T-helper 1 cell treated with Interleukin-12 subunit alpha and Interleukin-12 subunit beta and Interleukin-4 antibody, amounts not matched to agents 30 ng/mL and 1 ng/mL, for 36 hours (primary cell): Measurements from ENCODE around the gene MTPN. TPM values are rescaled to one million over a fixed set of nuclear protein-coding genes. Genes with fewer than 3 reads are reported as not detected.

Experiments used
- intact Hi-C: fragments of 100-400 bp; cut with micrococcal nuclease; formaldehyde crosslinking; loops from one replicate; pipeline ENCODE4 v1.15.1; 2024
- total RNA-seq: library from RNA; stranded (reverse); gene quantifications from 2 replicates; pipeline ENCODE4 v1.2.3, GENCODE V29; 2022

MTPN gene
- total RNA-seq, 1 donor from 2014 or later, result 118 TPM

DNA sequence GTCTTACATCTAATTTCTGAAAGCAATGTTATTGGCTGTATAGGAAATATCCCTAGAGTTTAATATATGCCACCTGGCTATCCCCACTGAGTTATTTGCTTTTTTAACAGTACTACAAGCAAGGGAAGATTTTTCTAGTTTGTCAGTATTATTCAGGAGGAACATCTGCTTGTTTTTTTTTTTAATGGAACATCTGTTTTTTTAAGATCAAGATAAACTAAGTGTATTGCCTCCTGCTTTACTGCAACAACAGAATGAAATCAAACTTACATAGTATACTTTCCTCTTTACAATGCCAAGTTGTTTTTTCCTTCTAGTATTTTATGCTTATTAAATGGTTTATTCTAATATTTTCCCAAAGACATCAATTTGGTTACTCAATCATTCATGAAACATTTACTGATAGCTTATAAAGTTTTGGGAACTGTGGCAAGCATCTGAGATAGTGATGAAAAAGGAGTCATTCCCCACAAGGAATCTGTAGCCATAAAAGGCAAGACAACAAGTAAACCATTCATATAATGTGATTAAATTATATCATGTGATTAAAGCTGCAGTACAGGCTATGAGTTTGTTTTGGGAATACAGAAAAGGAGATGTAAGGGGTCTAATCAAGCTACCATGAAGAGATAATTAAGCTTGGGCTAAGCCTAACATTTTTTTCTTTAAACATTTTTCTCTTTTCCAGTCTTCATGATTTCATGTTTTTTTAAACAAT, 17.4 kb downstream of the MTPN start:
- intact Hi-C loops, result no loop called here

DNA sequence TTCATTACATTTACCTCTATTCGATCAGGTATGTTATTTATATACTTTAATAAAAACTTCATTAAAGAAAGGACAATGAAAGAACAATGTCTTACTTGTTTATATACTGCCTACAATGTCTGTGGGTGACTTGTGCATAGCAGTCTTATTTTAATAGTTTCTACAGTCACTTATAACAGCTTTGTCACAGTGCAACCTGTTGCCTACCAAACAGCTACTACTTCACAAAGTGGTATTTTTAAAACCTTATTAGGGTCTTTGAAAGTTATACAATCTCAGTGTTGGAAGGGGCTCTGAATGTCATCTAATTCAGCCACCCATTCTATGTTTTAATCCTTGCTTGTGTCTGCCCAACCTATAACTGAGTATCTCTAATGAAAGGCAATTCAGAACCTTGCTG, 19.0 kb downstream of the MTPN start:
- intact Hi-C loops, result no loop called here

DNA sequence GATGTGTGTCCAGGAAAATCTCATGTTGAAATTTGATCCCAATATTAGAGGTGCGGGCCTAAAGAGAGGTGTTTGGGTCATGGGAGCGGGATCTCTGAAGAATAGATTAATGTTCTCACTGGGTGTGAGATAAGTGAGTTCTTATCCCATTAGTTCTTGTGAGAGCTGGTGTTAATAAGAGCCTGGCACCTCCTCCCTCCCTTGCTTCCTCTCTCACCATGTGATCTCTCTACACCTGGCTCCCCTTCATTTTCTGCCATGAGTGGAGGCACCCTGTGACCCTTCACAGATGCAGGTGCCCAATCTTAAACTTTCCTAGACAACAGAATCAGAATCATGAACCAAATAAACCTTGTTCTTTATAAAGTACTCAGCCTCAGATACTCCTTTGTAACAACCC, 19.5 kb downstream of the MTPN start:
- intact Hi-C loops, result no loop called here

DNA sequence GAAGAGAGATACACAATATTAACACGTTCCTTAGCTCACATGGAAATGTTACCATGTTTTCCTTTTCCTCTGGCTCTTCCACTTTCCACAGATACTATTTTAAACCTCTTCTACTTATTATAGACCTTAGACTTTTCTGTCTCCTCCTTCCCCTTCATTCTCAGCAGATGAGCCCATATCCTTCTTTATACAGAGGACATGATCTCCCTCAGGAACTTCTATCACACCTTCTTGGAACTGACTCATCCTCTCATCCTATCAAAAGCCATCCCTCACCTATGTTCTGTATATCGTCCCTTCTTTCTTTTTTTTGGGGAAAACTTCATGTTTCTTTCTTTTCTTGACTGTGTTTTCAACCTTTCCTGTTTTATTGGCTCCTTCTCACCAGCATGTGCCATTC, 20.8 kb downstream of the MTPN start:
- intact Hi-C loops, result no loop called here

DNA sequence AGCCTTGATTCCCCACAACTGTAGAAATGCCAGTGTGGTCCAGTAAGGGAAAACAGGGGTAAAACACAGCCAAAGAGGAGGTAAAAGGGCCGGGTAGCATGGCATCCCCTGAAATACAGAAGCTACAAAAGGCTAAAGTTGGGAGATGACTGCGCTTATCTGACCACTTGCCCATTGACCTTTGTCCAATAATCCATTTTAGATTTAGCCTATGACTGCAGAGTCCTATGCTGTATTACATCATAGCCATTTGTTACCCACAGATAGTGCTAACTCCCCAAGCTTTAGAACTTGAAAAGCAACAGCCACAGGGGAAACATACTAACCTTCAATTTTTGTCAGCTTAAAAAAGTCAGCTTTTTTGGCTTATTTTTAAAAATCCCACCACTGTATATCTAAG, 26.2 kb downstream of the MTPN start:
- intact Hi-C loops, result no loop called here

DNA sequence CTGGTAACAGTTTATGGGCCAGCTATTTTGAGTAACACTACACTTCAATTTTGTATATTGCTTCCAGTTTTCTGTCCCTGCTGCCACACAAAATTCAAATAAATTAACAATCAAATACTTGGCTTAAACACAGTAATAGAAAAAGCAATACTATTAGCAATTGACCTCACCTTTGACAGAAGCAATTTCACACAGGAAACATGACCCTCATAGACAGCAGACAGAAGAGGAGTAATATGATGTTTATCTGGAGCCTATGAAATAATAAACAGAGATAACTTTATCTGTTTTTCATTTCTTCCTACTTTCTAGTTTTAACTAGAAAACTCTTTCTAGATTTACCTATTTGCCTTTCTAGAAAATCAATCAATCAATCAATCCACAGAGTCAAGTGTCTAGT, 26.7 kb downstream of the MTPN start:
- intact Hi-C loops, result no loop called here

DNA sequence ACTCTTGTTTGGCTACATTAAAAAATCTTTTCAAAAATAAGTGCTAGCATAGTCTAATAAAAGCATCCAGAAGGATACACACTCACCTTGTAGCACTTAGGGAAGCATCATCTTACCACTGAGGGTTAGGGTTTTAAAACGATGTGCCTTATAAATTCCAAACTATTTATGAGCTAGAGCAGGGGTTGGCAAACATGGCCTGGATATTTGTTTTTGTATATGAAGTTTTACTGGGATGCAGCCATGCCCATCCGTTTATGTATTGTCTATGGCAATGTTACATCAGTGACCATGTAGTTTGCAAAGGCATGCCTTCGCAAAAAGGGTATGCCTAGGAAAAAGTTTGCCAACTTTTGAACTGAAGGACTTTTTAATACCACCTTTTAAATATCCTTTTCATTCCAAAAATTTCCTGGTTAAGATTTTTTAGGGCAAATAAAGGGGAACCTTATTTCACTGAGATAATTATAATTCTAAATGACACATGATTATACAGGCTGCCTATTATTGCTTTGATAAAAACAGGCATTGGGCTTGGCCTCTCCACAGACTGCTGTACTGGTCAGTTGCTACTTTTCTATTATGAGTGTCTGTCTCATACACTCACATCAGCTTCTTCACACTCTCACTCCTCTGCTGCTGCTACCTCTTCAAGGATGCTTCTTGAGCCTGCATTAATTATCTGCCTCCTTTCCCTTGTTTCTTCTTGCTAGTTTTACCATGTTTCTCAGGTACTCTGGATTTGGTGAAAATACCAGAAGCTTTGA, 30.7 kb downstream of the MTPN start:
- intact Hi-C loops, result no loop called here

DNA sequence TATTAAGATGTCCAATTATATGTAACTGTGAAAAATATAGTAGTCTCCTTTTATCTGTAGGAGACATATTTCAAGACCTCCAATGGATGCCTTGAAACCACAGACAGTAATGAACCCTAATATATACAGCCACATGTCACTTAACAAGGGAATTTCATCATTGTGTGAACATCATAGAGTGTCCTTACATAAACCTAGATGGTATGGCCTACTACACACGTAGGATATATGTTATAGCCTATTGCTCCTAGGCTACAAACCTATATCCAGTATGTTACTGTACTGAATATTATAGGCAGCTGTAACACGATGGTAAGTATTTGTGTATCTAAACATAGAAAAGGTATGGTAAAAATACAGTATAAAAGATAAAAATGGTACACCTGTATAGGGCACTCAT, 32.4 kb downstream of the MTPN start:
- intact Hi-C loops, result no loop called here

DNA sequence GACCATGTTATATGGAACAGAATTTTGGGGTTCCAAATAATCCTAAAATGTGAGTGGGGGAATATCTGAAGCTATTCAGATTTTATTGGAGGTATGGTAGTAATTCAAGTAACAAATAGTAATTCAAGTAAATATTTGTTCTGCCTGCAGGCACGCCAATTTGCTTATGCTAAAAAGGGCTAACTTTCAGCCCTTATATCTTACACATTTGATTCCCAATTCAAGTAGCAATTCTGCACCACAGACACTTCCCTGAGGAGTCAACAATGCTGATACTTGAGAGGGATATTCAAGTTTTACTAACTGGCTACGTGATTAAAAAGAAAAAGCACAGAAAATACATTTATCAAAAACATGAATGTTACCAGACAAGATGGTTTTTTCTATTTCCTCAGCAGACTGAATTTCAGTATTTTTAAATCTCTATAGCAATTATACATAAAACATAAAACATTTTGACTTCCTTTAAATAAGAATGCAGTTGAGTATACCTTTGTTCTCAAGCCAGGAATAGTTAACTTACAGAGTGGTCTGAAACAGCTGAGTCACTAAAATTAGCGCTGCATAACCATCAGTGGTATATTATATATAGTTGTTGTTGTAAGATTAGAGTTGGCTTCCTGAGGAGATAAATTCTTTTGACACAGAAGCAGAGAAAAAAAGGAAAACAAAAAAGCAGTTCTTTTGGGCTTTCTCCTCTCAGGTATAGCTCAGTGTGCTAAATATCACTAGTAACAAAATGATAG, 33.9 kb downstream of the MTPN start:
- intact Hi-C loops, result no loop called here

DNA sequence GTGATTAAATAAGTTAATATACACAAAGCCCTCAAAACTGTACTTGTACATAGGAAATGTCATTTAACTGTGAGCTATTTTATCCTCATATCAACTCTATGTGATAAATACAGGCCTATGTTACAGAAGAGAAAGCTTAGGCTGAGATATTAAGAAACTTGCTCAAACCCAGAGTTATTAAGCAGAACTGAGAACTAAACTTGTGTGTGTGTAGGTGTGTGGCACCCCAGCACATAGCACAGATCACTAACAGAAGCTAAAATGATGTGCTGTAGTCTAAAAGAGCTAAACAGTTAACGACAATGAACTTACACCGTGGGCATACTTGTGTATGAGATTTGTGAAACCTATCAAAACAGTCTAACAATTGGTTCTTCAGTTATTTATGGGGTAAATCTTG, 34.5 kb downstream of the MTPN start:
- intact Hi-C loops, result no loop called here

DNA sequence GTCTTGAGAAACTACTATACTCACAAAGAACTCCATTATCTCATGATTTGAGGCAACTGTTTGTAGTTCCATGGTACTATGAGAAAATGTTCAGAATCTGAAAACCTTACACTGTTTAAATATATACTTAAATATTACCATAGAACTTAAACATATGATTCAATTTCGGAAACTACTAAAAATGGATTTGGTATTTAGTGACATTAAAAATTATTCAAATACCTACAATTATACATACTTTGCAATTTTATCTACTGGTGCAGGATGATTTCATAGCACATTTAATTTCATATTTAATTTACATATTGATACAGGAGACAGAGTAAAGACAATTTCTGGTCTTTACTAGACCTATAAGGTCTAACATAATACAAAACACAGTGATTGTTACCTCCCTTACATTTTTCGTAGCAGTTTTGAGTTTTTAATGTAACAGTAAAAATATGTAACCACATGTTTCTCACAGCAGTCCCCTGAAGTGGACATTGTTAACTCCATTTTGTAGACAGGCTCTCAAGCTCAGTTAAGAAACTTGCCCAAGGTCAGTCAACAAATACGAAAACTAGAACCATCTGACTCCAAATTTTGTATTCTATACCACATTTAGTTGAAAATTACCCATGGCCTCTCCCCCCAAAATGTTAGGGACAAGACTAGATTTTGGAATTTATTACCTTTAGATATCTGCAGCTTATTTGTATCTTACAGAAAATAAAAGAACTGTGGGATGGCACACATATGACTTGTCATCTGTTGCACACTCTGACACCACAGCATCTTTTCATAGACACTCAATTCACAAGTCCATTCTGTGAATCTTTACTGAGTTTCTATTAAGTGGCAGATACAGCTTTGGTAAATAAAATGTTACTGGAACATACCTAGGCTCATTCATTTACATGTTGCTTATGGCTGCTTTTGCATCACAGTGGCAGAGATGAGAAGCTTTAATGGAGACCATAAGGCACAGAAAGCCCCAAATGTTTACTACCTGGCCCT, 36.8 kb downstream of the MTPN start:
- intact Hi-C loops, result no loop called here

DNA sequence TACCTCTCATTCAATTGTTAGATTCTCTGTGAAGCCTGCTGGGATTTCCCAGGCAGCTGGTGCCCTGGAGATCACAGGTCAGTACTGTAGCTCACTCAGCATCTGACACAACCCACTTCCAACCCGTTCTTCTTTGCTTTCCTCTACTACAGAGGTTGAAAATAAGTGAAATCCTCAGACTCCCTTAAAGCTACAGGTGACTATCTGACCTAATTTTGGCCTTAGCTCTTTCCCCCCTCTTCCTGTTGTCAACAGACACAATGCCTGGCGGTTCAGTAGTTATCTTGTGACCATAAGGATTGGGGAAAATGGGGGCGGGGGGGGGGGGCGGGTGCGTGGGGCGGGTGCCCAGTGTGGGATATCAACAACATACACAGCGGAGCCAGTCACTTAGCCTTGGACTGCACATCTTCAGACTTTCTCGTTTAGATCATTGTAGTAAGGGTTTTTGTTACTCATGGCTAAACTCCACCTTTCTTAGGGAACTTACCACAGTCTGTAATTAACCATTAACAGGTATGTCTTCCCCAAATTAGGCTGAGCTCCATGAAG, 37.8 kb downstream of the MTPN start:
- intact Hi-C loops, result no loop called here

DNA sequence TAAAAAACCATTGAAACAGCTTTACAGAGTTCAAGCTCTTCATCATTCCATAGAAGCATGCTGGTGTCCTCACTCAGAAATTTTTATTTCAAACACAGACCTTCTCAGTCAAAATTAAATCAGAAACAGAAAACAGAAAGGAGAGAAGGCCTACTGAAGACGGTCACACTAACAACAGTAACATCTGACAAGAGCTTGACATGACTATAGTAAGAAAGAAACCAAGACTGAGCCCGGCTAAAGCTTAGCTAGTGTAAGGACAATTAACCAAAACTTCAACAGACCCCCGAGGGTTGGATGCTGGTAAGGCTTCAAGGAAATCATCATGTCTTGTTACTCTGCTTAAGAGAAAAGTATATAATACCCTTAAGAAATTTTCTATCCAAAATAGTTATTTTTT, 38.6 kb downstream of the MTPN start:
- intact Hi-C loops, result no loop called here

DNA sequence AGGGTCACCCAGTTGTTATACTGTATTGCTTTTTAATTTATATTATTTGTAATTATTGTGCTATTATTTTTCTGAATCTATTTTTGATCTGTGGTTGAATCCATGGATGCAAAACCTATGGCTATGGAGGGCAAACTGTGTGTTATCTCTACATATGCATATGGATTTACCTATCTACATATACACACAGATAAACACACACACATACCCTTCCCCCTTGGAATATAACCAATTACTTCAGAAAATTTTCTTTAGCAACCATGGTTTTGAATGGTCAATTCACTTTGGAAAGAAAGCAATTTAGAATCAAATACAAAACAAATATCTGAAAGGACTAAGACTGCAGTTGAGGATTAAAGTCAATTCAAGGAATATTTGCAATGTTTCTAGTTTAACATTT, 39.1 kb downstream of the MTPN start:
- intact Hi-C loops, result no loop called here

DNA sequence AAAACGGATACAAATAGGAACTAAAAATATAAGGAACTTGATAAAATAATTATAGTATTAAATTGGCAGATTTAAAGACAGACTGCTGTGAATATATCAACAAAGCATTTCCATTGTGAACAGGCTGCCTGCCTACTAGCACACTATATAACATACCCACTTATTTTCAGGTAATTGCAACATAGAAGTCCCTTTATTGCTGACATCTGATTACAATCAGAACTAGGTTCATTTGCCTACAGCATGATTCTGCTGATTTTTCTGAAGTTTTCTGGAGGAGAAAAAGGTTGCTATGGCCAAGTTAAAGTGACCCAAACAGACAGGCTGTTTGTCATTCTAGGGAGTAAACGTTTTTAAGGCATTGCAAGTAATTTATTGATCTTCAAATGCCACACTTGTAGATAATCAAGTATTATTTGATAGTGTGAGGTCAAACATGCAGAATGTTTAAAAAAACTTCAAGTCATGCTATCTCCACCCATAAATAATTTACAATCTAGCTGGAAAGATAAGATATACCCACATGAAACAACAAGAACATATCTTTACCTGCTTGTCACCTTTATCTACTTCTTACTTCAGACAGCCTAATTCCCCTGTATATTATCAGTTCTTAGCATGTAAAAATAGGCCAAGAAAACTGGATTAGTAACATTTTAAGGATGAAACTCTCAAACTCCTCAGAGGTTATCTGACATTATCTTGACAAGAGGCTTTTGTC, 40.5 kb downstream of the MTPN start:
- intact Hi-C loops, result no loop called here

DNA sequence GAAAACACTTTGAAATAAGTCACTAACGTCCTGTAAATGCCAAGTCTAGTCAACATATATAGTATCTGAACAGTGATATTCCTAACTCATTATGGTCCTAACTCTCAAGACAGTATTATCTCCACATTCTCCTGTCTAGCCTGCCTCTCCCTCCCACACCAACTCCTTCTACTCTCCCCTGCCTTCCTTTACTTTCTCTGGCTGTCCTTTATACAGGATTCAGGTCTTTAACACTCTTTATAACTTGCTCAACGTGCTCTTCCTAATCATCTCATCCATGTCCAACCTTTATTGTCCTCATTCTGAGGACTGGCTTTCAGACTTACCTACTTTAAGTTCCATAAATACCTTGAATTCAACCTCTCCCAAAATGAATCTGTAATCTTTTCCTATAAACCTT, 42.5 kb downstream of the MTPN start:
- intact Hi-C loops, result no loop called here

DNA sequence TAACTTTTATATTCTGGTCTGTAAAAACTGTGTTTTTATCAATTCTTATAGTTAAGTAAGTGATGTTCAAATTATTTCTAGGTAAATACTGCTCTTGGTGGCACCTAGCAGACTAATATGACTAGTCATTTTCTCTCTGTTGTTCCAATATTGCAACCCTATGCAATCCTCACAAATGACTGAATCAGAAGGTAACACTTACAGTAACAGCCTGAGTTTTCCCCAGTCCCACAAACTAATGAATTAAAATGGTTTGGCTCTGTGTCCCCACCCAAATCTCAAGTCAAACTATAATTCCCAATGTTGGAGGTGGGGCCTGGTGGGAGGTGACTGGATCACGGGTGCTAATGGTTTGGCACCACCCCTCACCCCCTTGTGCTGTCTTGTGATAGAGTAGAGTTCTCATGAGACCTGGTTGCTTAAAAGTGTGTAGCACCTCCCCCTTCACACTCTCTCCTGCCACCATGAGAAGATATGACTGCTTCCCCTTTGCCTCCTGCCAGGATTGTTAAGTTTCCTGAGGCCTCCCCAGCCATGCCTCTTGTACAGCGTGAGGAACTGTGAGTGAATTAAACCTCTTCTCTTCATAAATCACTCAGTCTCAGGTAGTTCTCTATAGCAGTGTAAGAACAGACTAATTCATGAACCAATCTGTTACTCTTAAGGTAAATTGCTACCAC, 43.5 kb downstream of the MTPN start:
- intact Hi-C loops, result no loop called here

DNA sequence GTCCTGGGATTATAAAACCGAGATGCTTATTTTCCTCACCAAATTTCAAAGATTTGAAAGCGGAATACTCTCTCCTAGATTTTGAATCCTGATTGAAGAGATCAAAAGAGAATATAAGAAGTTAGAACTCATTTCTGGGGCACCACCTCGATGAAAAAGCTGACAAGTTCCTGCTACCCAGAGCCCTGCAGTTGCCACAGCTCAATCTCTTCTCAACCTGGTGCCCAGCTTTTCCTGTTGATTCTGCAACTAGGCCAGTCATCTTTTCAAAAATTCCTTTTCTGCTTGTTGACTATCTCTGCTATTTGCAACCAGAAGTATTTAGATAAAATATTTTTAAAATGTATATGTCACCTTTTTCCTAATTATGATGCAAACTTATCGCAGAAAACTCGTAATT, 45.0 kb downstream of the MTPN start:
- intact Hi-C loops, result no loop called here

DNA sequence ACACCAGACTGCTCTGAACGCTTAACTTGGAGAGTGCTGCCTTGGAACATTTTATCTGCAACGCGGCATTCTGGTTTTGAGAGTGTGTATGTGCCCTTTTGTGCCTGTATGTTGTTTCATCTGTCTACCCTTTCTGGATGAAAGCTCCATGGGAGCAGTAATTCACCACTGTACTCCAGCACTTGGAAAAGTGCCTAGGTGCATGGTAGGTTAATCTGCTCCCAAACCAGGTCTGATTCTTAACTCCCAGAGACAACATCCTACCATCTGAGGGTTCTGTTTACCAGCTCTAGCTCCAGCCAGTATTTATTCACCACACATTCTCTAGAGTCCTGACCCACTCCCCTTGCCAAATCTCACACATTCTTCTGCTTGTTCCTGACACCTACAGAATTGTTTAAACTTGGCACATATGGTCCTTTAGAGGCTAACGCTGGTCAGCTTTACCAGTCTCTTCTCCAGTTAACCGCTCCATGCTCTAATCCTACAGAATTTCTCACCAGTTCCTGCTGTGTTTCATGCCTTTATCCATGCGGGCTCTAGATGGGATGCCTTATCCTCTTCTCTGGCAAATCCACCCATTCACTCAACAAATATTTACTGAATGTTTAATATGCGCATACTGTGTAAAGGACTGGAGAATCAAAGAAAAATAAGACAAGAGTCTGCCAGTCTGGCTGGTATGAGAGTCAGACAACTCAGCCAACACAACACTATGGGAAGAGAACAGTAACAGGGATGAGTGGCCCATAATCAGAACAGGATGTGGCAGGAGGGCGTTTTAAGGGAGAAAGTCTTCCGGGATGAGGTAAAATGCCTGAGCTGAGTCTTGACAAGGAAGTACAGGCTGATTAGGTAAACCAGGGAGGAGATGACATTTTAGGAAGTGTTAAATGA, 46.3 kb downstream of the MTPN start:
- intact Hi-C loops, result no loop called here
